Esophagus muscularis mucosa (tissue), 4 donors: ENCODE data around the gene SYT10.

Source experiments
- CTCF ChIP-seq, 3 experiments: fragments of 200-600 bp in 2 of 3; fragments of 450-650 bp in 1 of 3; sonication (generic) in 2 of 3; IDR thresholded peaks; one replicate each; pipeline ENCODE4 v1.5.1; 2017 to 2019; ENCODE audit warnings: antibody characterized with exemption in 3 of 3, mild to moderate bottlenecking in 2 of 3, moderate library complexity in 1 of 3
- EP300 ChIP-seq: sonication (generic); formaldehyde crosslinking; IDR thresholded peaks from one replicate; pipeline ENCODE4 v1.6.1; 2017; ENCODE audit warnings: antibody characterized with exemption
- POLR2A ChIP-seq: fragments of 450-650 bp; IDR thresholded peaks from one replicate; pipeline ENCODE4 v1.6.1; 2017; ENCODE audit warnings: antibody characterized with exemption, moderate library complexity, mild to moderate bottlenecking, low read depth
- POLR2AphosphoS5 ChIP-seq, 2 donors: sonication (generic); formaldehyde crosslinking; IDR thresholded peaks; one replicate each; pipeline ENCODE4 v1.6.1; 2017; ENCODE audit warnings: antibody characterized with exemption in 2 of 2

- TF ChIP-seq CTCF (IDR thresholded peaks at IDR 0.05): no peak
- no peak for TF ChIP-seq POLR2A
- no peak for TF ChIP-seq POLR2AphosphoS5 (IDR thresholded peaks at IDR 0.05)
- no peak for TF ChIP-seq EP300
Measured at GRCh38 chr12:33383503-33383902, 56.1 kb downstream of the SYT10 start.
